GM21737 (cell line): Measurements from ENCODE around the gene CHD1.

Source experiments
- ATAC-seq: cut with Tn5 transposase; IDR thresholded peaks from one replicate; pipeline ENCODE4 v1.9.1; 2021; ENCODE audit warnings: mild to moderate bottlenecking, moderate library complexity; ENCODE audit not compliant: unreplicated experiment

CHD1 gene

GRCh38 chr5:98816582-98817222, 112.1 kb downstream of the CHD1 start:
- no peak for ATAC-seq

DNA sequence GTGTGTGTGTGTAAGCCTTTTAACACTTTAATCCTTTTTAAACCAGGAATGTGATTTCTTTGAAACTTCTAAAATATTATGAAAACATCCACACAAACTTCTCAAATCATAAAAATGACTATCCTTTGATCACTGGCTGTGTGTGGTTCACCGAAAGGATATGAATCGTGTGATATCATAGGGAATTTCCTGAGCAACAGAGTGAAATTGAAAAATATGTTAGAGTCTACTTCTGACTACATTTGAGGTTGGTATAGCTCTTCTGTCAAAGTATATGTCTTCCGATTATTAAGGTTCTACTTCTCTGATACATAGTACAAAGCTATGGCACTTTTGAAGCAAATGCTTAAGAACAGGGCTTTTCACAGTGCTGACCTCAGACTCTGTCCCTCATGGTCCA, 115.1 kb downstream of the CHD1 start:
- no peak for ATAC-seq

DNA sequence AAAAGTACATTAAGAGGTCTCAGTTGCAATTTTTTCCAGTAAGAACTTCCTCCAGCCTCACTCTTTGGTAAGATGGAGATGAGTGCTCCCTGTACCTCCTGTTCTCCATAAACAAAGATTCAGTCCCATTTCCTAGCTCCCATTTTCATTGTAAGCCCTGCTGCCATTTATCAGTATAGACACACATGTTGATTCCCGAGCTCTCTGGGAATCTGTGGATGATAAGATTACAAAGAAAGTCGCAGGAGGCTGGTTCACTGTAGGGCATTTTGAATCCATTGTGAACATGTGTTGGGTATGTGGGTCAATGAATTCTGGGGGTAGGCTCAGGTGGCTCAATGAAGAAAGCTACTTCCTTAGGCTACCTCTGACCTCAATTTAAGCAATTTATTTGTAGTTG, 118.6 kb downstream of the CHD1 start:
- ATAC-seq, result no peak

- no peak for ATAC-seq
Measured at GRCh38 chr5:98807806-98808205, 121.0 kb downstream of the CHD1 start.

DNA sequence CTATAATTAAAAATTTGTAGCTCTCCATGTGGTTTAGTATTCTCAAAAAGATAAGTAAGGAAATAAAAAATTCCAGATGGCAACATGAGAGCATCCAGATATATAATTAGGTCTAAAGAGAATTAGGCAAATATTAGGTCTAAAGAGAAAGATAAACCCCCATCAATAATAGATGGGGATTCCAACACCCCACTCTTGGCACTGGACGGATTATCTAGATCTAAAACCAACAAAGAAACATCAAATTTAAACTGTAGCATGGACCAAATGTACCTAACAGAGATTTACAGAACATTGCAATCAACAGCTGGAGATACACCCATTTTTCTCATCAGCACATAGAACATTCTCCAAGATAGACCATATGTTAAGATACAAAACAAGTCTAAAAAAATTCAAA, 123.7 kb downstream of the CHD1 start:
- no peak for ATAC-seq

- ATAC-seq, result no peak
Measured at GRCh38 chr5:98804066-98804465, 124.7 kb downstream of the CHD1 start.
